GM12874 (cell line): ENCODE measurements around the gene FAM3C.
A peak's percentile ranks its signal among the peaks of the same experiment; 100 is the strongest.

Source experiments
- CTCF ChIP-seq: IDR thresholded peaks from 2 replicates; pipeline ENCODE4 v1.5.1; 2011; ENCODE audit warnings: low read depth, mild to moderate bottlenecking, control low read depth, low read length, moderate library complexity; ENCODE audit not compliant: insufficient read depth

Gene FAM3C

GRCh38 chr7:121371883-121372282 lies 24.2 kb downstream of the FAM3C start:
- TF ChIP-seq CTCF = no peak

DNA sequence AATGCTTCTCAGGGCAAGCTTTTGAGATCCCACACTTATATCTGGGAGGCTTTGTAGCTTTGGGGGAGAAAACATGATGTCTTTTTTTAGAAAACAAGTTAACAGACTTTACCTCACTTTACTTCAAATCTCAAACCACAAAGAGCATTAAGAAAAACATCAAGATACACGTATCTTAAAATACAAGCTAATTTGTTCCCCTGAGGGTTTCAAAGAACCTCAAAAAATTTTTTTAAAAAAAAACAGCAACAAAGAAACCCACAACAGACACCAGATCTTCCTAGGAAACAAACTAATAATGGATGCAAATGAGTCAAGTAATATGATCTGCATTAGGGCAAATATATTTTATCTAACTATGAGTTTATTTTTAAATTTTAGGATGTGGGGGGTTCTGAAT lies 24.7 kb downstream of the FAM3C start:
- no peak for TF ChIP-seq CTCF

DNA sequence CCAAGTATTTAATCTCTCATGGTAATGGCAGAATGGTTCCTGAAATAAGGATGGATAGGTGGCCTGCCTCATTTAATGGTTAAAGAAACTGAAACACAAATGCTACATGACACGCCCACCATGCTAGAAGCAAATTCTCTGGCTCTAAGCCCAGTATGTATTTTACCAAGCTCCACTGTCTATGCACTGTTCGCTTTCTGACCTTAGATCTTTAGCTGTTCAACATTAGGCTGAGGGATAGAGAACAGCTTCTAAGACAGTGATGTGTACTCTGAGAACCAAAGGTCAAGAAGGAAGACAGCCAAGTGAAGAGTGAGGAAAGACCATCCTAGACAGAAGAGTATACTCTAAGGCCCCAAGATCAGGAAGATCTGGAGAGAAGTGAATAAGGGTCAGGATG lies 26.6 kb downstream of the FAM3C start:
- TF ChIP-seq CTCF = no peak

DNA sequence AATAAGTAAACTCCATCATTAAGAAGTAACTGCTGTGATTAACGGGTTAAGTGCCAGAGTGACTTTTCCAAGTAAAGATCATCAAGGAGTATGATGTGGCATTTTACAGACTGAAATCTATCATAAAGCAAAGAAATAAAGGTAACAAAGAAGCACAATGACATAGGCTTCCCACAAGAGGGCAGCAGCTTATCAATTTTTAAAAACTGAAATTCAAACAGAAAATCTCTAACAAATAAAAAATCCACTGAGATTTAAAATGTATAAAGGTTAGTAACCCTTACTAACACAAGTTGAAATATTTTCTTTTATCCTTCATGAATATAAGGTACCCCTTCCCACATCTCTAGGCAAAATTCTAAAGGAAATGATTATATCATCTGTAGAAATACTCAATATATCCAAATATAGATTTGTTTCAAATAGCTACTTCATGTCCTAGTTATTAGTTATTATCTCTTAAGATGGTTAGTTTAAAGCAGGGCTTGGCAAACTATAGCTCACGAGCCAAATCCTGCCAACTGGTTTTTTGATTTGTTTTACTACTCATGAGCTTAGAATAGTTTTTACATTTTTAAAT lies 29.2 kb downstream of the FAM3C start:
- peak; percentile 41; the same call in 1 of the 2 replicates for TF ChIP-seq CTCF

- no peak for TF ChIP-seq CTCF
These were observed 35.5 kb downstream of the FAM3C start for GRCh38 chr7:121360564-121360963.

- no peak for TF ChIP-seq CTCF
These were observed 40.5 kb downstream of the FAM3C start for GRCh38 chr7:121355574-121355973.

GRCh38 chr7:121352323-121352722 lies 43.8 kb downstream of the FAM3C start:
- no peak for TF ChIP-seq CTCF
